ENCODE results near the gene LMO1. TPM values are rescaled to one million over a fixed set of nuclear protein-coding genes. Genes with fewer than 3 reads are reported as not detected.

The LMO1 gene
- total RNA-seq, 6 experiments from 2014 or later: not detected

GRCh38 chr11:8266246-8267241 lies 2.9 kb upstream of the LMO1 start:
- TF ChIP-seq POLR2A (IDR thresholded peaks at IDR 0.05) (no peak), CTCF (IDR thresholded peaks at IDR 0.05) (no peak)
- peak in 2 of 3 donors; percentile 19 to 28 for DNase-seq
- ATAC-seq: no peak
- intact Hi-C loops (cut with DNase I): no loop called here
- H3K9me3 ChIP-seq: no peaks in the 10 kb centered on the region
- no peaks in the 10 kb centered on the region for H3K36me3 ChIP-seq
- H3K4me3 ChIP-seq: no peak overlapping the region
- H3K27me3 ChIP-seq: peaks cover 13 to 47% of the 10 kb centered on the region in 2 donors
- H3K27ac ChIP-seq: no peak overlapping the region
- peaks cover 0 to 23% (median 0%) of the 10 kb centered on the region in 4 donors for H3K4me1 ChIP-seq
- WGBS (ENCODE audit: insufficient coverage, low coverage, low lambda C conversion rate, missing lambda C conversion rate): 69% methylated on average over 4 of the region's 11 CpGs

GRCh38 chr11:8265681-8266241 lies 2.1 kb upstream of the LMO1 start:
- no peak for TF ChIP-seq POLR2A (IDR thresholded peaks at IDR 0.05)
- TF ChIP-seq CTCF (IDR thresholded peaks at IDR 0.05): no peak
- Histone ChIP-seq H3K27ac (no peak overlapping the region), H3K4me3 (no peak overlapping the region), H3K36me3 (no peaks in the 10 kb centered on the region), H3K9me3 (no peaks in the 10 kb centered on the region), H3K27me3 (peaks cover 13 to 53% of the 10 kb centered on the region in 2 donors), H3K4me1 (peaks cover 0 to 23% (median 0%) of the 10 kb centered on the region in 4 donors)
- 70% methylated on average over 5 of the region's 6 CpGs for WGBS (ENCODE audit: insufficient coverage, low coverage, low lambda C conversion rate, missing lambda C conversion rate)
- ATAC-seq (no peak), DNase-seq (peak in 2 of 3 donors; percentile 28 to 35)
- intact Hi-C loops (cut with DNase I): no loop called here

- intact Hi-C loops (cut with DNase I): no loop called here
- 12% methylated on average over 4 of the region's 53 CpGs for WGBS (ENCODE audit: insufficient coverage, low coverage, low lambda C conversion rate, missing lambda C conversion rate)
- Histone ChIP-seq H3K4me1 (peaks cover 0 to 21% (median 0%) of the 10 kb centered on the region in 4 donors), H3K9me3 (no peaks in the 10 kb centered on the region), H3K36me3 (no peaks in the 10 kb centered on the region), H3K27me3 (peaks cover 13 to 49% of the 10 kb centered on the region in 2 donors), H3K4me3 (peak overlapping the region; percentile 25 to 44 (median 29)), H3K27ac (no peak overlapping the region)
- ATAC-seq (no peak), DNase-seq (peak in 2 of 3 donors; percentile 35 to 44)
- no peak for TF ChIP-seq CTCF (IDR thresholded peaks at IDR 0.05)
- no peak for TF ChIP-seq POLR2A (IDR thresholded peaks at IDR 0.05)
Observed at GRCh38 chr11:8263109-8263768, 439 bp downstream of the LMO1 start.

GRCh38 chr11:8262552-8263108 lies 1.0 kb downstream of the LMO1 start:
- WGBS (ENCODE audit: insufficient coverage, low coverage, low lambda C conversion rate, missing lambda C conversion rate): 0% methylated on average over 6 of the region's 66 CpGs
- Histone ChIP-seq H3K4me1 (peaks cover 0 to 15% (median 0%) of the 10 kb centered on the region in 4 donors), H3K27me3 (peaks cover 7 to 43% of the 10 kb centered on the region in 2 donors), H3K36me3 (no peaks in the 10 kb centered on the region), H3K27ac (no peak overlapping the region), H3K9me3 (no peaks in the 10 kb centered on the region), H3K4me3 (peak overlapping the region; percentile 25 to 44 (median 29))
- ATAC-seq (peak; percentile 25 to 64 (median 36)), DNase-seq (peak in 2 of 3 donors; percentile 39 to 55)
- intact Hi-C loops (cut with DNase I): no loop called here
- no peak for TF ChIP-seq CTCF (IDR thresholded peaks at IDR 0.05)

Measured in right lobe of liver (tissue), 6 donors.